NB4 (cell line): ENCODE results near the gene TUBB3.
A peak's percentile ranks its signal among the peaks of the same experiment; 100 is the strongest.

Experiments used
- DNase-seq: peaks from one replicate; pipeline ENCODE4 v3.0.0; 2010; ENCODE audit warnings: low read depth
- H3K4me3 ChIP-seq: one replicate; pipeline ENCODE4 v1.5.1; 2011; ENCODE audit warnings: mild to moderate bottlenecking, low read depth, low read length, moderate library complexity
- CTCF ChIP-seq: IDR thresholded peaks from one replicate; pipeline ENCODE4 v1.5.1; 2012; ENCODE audit warnings: low read depth, low read length
- MAX ChIP-seq: IDR thresholded peaks from 2 replicates; pipeline ENCODE4 v1.6.1; 2011; ENCODE audit warnings: low read depth, low read length
- MYC ChIP-seq: IDR thresholded peaks from 2 replicates; pipeline ENCODE4 v1.6.1; 2011; ENCODE audit warnings: low read depth, low read length
- POLR2A ChIP-seq: IDR thresholded peaks from 2 replicates; pipeline ENCODE4 v1.6.1; 2011; ENCODE audit warnings: mild to moderate bottlenecking; ENCODE audit not compliant: insufficient read length; ENCODE audit errors: extremely low read depth

TUBB3 gene

GRCh38 chr16:89969741-89970410 is 46.7 kb downstream of the TUBB3 start:
- TF ChIP-seq POLR2A (no peak), CTCF (no peak), MYC (peak; percentile 51; the same call in 1 of the 2 replicates), MAX (peak; percentile 54)
- H3K4me3 ChIP-seq: peak overlapping the region; percentile 26
- DNase-seq: peak; percentile 98

- no peak for DNase-seq
- TF ChIP-seq POLR2A: no peak
- no peak for TF ChIP-seq MYC
- no peak for TF ChIP-seq MAX
- TF ChIP-seq CTCF: no peak
- peak overlapping the region; percentile 85 for H3K4me3 ChIP-seq
Measured at GRCh38 chr16:89971495-89972243, 48.5 kb downstream of the TUBB3 start.

GRCh38 chr16:89972244-89973234 is 49.4 kb downstream of the TUBB3 start:
- TF ChIP-seq CTCF (no peak), MAX (peak; percentile 67), MYC (peak; percentile 31), POLR2A (peak; percentile 82)
- peak overlapping the region; percentile 85 for H3K4me3 ChIP-seq
- peak; percentile 93 for DNase-seq

GRCh38 chr16:89973235-89973634 is 50.1 kb downstream of the TUBB3 start:
- no peak for TF ChIP-seq POLR2A
- no peak for TF ChIP-seq MAX
- TF ChIP-seq MYC: no peak
- no peak for TF ChIP-seq CTCF
- H3K4me3 ChIP-seq: peak overlapping the region; percentile 85
- no peak for DNase-seq

- TF ChIP-seq CTCF: no peak
- TF ChIP-seq POLR2A: no peak
- no peak for TF ChIP-seq MYC
- no peak for TF ChIP-seq MAX
- no peak for DNase-seq
- peak overlapping the region; percentile 85 for H3K4me3 ChIP-seq
Measured at GRCh38 chr16:89973654-89974335, 50.7 kb downstream of the TUBB3 start.
